Measurements from ENCODE around the gene LILRA5. TPM values are rescaled to one million over a fixed set of nuclear protein-coding genes. Genes with fewer than 3 reads are reported as not detected.
"Not testable (repeated sequence)": the region's sequence is repeated elsewhere in the genome, so short reads cannot be mapped to it uniquely, and the experiment has no call there.

The LILRA5 gene
- total and polyA plus RNA-seq, 9 donors = 0.17 to 1.5 (median 0.60) TPM

DNA sequence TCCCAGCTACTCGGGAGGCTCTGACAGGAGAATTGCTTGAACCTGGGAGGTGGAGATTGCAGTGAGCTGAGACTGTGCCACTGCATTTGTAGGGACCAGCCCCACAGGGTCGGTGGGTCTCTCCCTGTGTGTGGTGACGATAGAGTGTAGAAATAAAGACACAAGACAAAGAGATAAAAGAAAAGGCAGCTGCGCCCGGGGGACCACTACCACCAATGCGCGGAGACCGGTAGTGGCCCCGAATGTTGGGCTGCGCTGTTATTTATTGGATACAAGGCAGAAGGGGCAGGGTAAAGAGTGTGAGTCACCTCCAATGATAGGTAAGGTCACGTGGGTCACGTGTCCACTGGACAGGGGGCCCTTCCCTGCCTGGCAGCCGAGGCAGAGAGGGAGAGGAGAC is 9.3 kb upstream of the LILRA5 start:
- not testable (repeated sequence) for H3K36me3 ChIP-seq (ENCODE audit: control insufficient read depth, insufficient read depth, low read length); H3K4me1 ChIP-seq (ENCODE audit: control insufficient read depth, insufficient read depth, low read length); DNase-seq; H3K27me3 ChIP-seq (ENCODE audit: control insufficient read depth, insufficient read depth, low read length); H3K4me3 ChIP-seq (ENCODE audit: low read length); H3K27ac ChIP-seq (ENCODE audit: low read length); H3K9me3 ChIP-seq (replicated peaks; ENCODE audit: control insufficient read depth, low read depth, low read length)
- 90% methylated on average over 4 of the region's 13 CpGs for WGBS (ENCODE audit: insufficient coverage)

DNA sequence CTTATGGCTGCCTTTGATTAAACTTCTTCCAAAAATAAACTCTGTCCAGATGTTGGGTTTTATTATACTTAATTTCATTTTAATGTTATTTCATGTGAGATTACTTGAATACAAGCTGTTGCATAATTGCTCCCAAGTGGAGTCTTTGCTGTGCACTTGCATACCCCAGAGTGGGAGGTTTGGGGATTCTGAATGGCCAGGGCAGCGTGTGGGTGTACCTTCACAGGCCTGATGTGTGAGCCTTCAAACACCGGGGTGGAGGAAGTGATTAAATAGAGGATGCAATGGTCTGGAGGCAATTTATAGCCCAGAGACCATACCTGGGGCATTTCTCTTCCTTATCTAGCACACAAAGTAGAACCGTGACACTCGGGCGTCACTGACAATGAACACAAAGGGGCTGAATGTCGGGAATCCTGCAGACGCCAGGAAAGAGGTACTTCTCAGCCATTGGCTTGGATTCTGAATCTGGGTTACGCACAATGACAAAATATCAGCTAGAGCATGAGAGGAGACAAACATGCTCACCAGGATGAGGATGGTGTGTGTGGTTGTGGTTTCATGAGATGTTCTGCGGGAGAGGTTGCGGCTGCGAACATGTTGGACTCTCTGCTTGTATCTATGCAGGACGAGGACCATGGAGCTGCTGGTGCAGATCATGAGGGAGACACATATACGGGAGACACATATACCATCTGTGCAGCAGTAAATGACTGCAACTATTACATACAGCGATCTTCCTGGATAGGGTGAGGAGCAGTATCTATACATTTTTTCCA is 7.1 kb upstream of the LILRA5 start:
- Histone ChIP-seq H3K4me1 (ENCODE audit: control insufficient read depth, insufficient read depth, low read length) (no peaks in the 10 kb centered on the region), H3K27me3 (ENCODE audit: control insufficient read depth, insufficient read depth, low read length) (no peaks in the 10 kb centered on the region), H3K27ac (ENCODE audit: low read length) (no peak overlapping the region), H3K36me3 (ENCODE audit: control insufficient read depth, insufficient read depth, low read length) (no peaks in the 10 kb centered on the region), H3K4me3 (ENCODE audit: low read length) (no peak overlapping the region), H3K9me3 (replicated peaks; ENCODE audit: control insufficient read depth, low read depth, low read length) (no peaks in the 10 kb centered on the region)
- no peak for DNase-seq
- 92% methylated on average over 8 of the region's 14 CpGs for WGBS (ENCODE audit: insufficient coverage)

GRCh38 chr19:54319049-54319448 is 6.1 kb upstream of the LILRA5 start:
- H3K4me3 ChIP-seq (ENCODE audit: low read length) = no peak overlapping the region
- no peaks in the 10 kb centered on the region for H3K36me3 ChIP-seq (ENCODE audit: control insufficient read depth, insufficient read depth, low read length)
- no peaks in the 10 kb centered on the region for H3K27me3 ChIP-seq (ENCODE audit: control insufficient read depth, insufficient read depth, low read length)
- no peak overlapping the region for H3K27ac ChIP-seq (ENCODE audit: low read length)
- 80% methylated on average over 5 of the region's 7 CpGs for WGBS (ENCODE audit: insufficient coverage)
- DNase-seq = peak; percentile 52
- H3K9me3 ChIP-seq (replicated peaks; ENCODE audit: control insufficient read depth, low read depth, low read length) = no peaks in the 10 kb centered on the region
- H3K4me1 ChIP-seq (ENCODE audit: control insufficient read depth, insufficient read depth, low read length) = no peaks in the 10 kb centered on the region

GRCh38 chr19:54317965-54318240 is 4.9 kb upstream of the LILRA5 start:
- no peak for DNase-seq
- Histone ChIP-seq H3K27me3 (ENCODE audit: control insufficient read depth, insufficient read depth, low read length) (no peaks in the 10 kb centered on the region), H3K9me3 (replicated peaks; ENCODE audit: control insufficient read depth, low read depth, low read length) (no peaks in the 10 kb centered on the region), H3K27ac (ENCODE audit: low read length) (no peak overlapping the region), H3K4me1 (ENCODE audit: control insufficient read depth, insufficient read depth, low read length) (no peaks in the 10 kb centered on the region), H3K4me3 (ENCODE audit: low read length) (no peak overlapping the region), H3K36me3 (ENCODE audit: control insufficient read depth, insufficient read depth, low read length) (no peaks in the 10 kb centered on the region)
- WGBS (ENCODE audit: insufficient coverage) = 100% methylated on average over 4 of the region's 9 CpGs

GRCh38 chr19:54317108-54317964 is 4.4 kb upstream of the LILRA5 start:
- H3K27me3 ChIP-seq (ENCODE audit: control insufficient read depth, insufficient read depth, low read length) = peaks cover 2% of the 10 kb centered on the region
- no peaks in the 10 kb centered on the region for H3K36me3 ChIP-seq (ENCODE audit: control insufficient read depth, insufficient read depth, low read length)
- H3K9me3 ChIP-seq (replicated peaks; ENCODE audit: control insufficient read depth, low read depth, low read length) = no peaks in the 10 kb centered on the region
- DNase-seq = no peak
- no peaks in the 10 kb centered on the region for H3K4me1 ChIP-seq (ENCODE audit: control insufficient read depth, insufficient read depth, low read length)
- H3K4me3 ChIP-seq (ENCODE audit: low read length) = no peak overlapping the region
- 88% methylated on average over 21 of the region's 29 CpGs for WGBS (ENCODE audit: insufficient coverage)
- no peak overlapping the region for H3K27ac ChIP-seq (ENCODE audit: low read length)

- no peak for DNase-seq
- Histone ChIP-seq H3K9me3 (replicated peaks; ENCODE audit: control insufficient read depth, low read depth, low read length) (no peaks in the 10 kb centered on the region), H3K36me3 (ENCODE audit: control insufficient read depth, insufficient read depth, low read length) (no peaks in the 10 kb centered on the region), H3K27me3 (ENCODE audit: control insufficient read depth, insufficient read depth, low read length) (peaks cover 2% of the 10 kb centered on the region), H3K27ac (ENCODE audit: low read length) (no peak overlapping the region), H3K4me1 (ENCODE audit: control insufficient read depth, insufficient read depth, low read length) (no peaks in the 10 kb centered on the region), H3K4me3 (ENCODE audit: low read length) (no peak overlapping the region)
- 72% methylated on average over 4 of the region's 11 CpGs for WGBS (ENCODE audit: insufficient coverage)
These were observed 3.8 kb upstream of the LILRA5 start for GRCh38 chr19:54316746-54317107.

GRCh38 chr19:54315956-54316355 is 3.0 kb upstream of the LILRA5 start:
- H3K4me3 ChIP-seq (ENCODE audit: low read length) = no peak overlapping the region
- DNase-seq = no peak
- H3K27me3 ChIP-seq (ENCODE audit: control insufficient read depth, insufficient read depth, low read length) = peaks cover 2% of the 10 kb centered on the region
- H3K4me1 ChIP-seq (ENCODE audit: control insufficient read depth, insufficient read depth, low read length) = no peaks in the 10 kb centered on the region
- 80% methylated on average over 1 of the region's 10 CpGs for WGBS (ENCODE audit: insufficient coverage)
- no peaks in the 10 kb centered on the region for H3K36me3 ChIP-seq (ENCODE audit: control insufficient read depth, insufficient read depth, low read length)
- H3K9me3 ChIP-seq (replicated peaks; ENCODE audit: control insufficient read depth, low read depth, low read length) = no peaks in the 10 kb centered on the region
- no peak overlapping the region for H3K27ac ChIP-seq (ENCODE audit: low read length)

DNA sequence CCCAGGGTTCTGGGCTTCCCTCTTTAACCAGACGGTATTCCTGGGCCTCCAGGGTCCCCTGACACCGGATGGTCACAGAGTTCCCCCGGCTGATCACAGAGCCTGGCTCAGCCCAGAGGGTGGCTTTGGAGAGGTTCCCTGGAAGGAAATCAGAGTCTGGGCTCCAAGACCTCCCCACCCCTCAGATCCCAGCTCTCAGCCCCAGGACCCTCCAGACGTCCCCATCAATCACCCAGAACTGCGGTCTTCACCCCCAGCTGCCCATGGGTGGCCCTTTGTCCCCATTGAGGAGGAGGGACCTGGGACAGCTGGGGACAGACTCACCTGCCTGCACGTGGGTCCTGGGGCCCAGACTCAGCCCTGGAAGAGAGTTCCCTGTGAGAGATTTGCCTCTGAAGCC is 955 bp downstream of the LILRA5 start:
- no peaks in the 10 kb centered on the region for H3K4me1 ChIP-seq (ENCODE audit: control insufficient read depth, insufficient read depth, low read length)
- DNase-seq = no peak
- no peak overlapping the region for H3K4me3 ChIP-seq (ENCODE audit: low read length)
- no peak overlapping the region for H3K27ac ChIP-seq (ENCODE audit: low read length)
- H3K36me3 ChIP-seq (ENCODE audit: control insufficient read depth, insufficient read depth, low read length) = no peaks in the 10 kb centered on the region
- peaks cover 2% of the 10 kb centered on the region for H3K27me3 ChIP-seq (ENCODE audit: control insufficient read depth, insufficient read depth, low read length)
- 67% methylated on average over 3 of the region's 6 CpGs for WGBS (ENCODE audit: insufficient coverage)
- H3K9me3 ChIP-seq (replicated peaks; ENCODE audit: control insufficient read depth, low read depth, low read length) = no peaks in the 10 kb centered on the region

GRCh38 chr19:54311486-54311885 is 1.5 kb downstream of the LILRA5 start:
- H3K4me1 ChIP-seq (ENCODE audit: control insufficient read depth, insufficient read depth, low read length) = no peaks in the 10 kb centered on the region
- H3K9me3 ChIP-seq (replicated peaks; ENCODE audit: control insufficient read depth, low read depth, low read length) = no peaks in the 10 kb centered on the region
- no peak for DNase-seq
- WGBS (ENCODE audit: insufficient coverage) = no CpG with 5 or more reads among the region's 5 CpGs
- peaks cover 2% of the 10 kb centered on the region for H3K27me3 ChIP-seq (ENCODE audit: control insufficient read depth, insufficient read depth, low read length)
- H3K4me3 ChIP-seq (ENCODE audit: low read length) = no peak overlapping the region
- H3K36me3 ChIP-seq (ENCODE audit: control insufficient read depth, insufficient read depth, low read length) = no peaks in the 10 kb centered on the region
- H3K27ac ChIP-seq (ENCODE audit: low read length) = no peak overlapping the region

GRCh38 chr19:54310543-54310942 is 2.4 kb downstream of the LILRA5 start:
- no peak overlapping the region for H3K4me3 ChIP-seq (ENCODE audit: low read length)
- WGBS (ENCODE audit: insufficient coverage) = 71% methylated on average over 2 of the region's 5 CpGs
- peaks cover 2% of the 10 kb centered on the region for H3K27me3 ChIP-seq (ENCODE audit: control insufficient read depth, insufficient read depth, low read length)

More at GRCh38 chr19:54310543-54310942, 2.4 kb downstream of the LILRA5 start:
- no peak for DNase-seq
- Histone ChIP-seq H3K4me1 (ENCODE audit: control insufficient read depth, insufficient read depth, low read length) (no peaks in the 10 kb centered on the region), H3K27ac (ENCODE audit: low read length) (no peak overlapping the region), H3K9me3 (replicated peaks; ENCODE audit: control insufficient read depth, low read depth, low read length) (no peaks in the 10 kb centered on the region), H3K36me3 (ENCODE audit: control insufficient read depth, insufficient read depth, low read length) (no peaks in the 10 kb centered on the region)
